Fibroblast of lung (primary cell): ENCODE data around the gene COX6A1.

Experiments
- CTCF ChIP-seq, 2 donors: IDR thresholded peaks in 1 of 2; conservative IDR thresholded peaks in 1 of 2; 1 replicate in 1 of 2; 2 replicates in 1 of 2; pipeline ENCODE4 v1.5.1; 2011 to 2012; ENCODE audit warnings: low read length in 2 of 2, control low read depth in 1 of 2, inconsistent platforms in 1 of 2, low read depth in 1 of 2, mild to moderate bottlenecking in 1 of 2
- EZH2 ChIP-seq: IDR thresholded peaks from 2 replicates; pipeline ENCODE4 v1.5.1; 2012; ENCODE audit warnings: low read length, control low read depth, mild to moderate bottlenecking; ENCODE audit errors: missing control alignments

DNA sequence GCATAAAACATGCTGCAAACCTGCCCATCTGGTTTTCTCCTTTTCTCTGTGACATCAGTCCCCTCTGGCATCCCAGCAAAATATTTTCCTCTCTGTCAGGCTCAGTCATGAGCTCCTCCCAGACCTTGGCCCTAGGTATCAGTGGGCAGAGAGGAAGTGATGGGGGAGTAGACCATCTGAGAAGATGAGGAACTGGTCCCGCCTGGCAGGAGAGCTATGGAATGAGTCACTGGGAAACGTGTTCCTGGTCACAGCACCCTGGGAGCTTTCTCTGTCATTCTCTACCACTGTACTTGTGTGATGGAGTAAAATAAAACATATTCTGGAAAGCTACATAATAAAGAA, 36.7 kb downstream of the COX6A1 start:
- TF ChIP-seq CTCF (conservative IDR thresholded peaks at IDR 0.05 in 1 of 2, IDR thresholded peaks at IDR 0.05 in 1 of 2; ENCODE audit: low read depth in 1 of 2, low read length in 2 of 2) (no peak), EZH2 (no peak)
